ENCODE results near the gene ANKRD60. TPM values are rescaled to one million over a fixed set of nuclear protein-coding genes. Genes with fewer than 3 reads are reported as not detected.

Gene ANKRD60
- total and polyA plus RNA-seq, 2 donors (not counting 1 experiment from before 2014, with no cell fraction given): 0.27 TPM; not detected in 1

- H3K27ac Mint-ChIP-seq: no peak overlapping the region
- Histone ChIP-seq H4K20me1 (ENCODE audit: control insufficient read depth, insufficient read depth, low read length, poor library complexity, severe bottlenecking) (no peaks in the 10 kb centered on the region), H3K27ac (ENCODE audit: low read length in 2 of 2) (no peak overlapping the region), H3K36me3 (replicated peaks in 1 of 2; ENCODE audit: control extremely low read depth in 1 of 2, control insufficient read depth in 1 of 2, extremely low read depth in 1 of 2, insufficient read depth in 2 of 2, low read length in 1 of 2) (peaks cover 17 to 44% of the 10 kb centered on the region in 2 experiments), H3K79me2 (ENCODE audit: control insufficient read depth, insufficient read depth, low read length) (no peaks in the 10 kb centered on the region), H2AFZ (ENCODE audit: insufficient read depth, low read depth, low read length, poor library complexity, severe bottlenecking) (no peak overlapping the region), H3K9ac (ENCODE audit: low read length) (no peak overlapping the region), H3K4me2 (replicated peaks; ENCODE audit: low read depth, low read length, poor library complexity, severe bottlenecking) (no peak overlapping the region), H3K27me3 (replicated peaks in 1 of 4; ENCODE audit: control extremely low read depth in 1 of 4, control insufficient read depth in 3 of 4, insufficient read depth in 4 of 4, low read length in 3 of 4) (no peaks in the 10 kb centered on the region), H3K4me3 (ENCODE audit: control extremely low read depth in 1 of 5, extremely low read depth in 1 of 5, insufficient read depth in 1 of 5, low read depth in 2 of 5, low read length in 4 of 5) (no peak overlapping the region), H3K9me3 (ENCODE audit: control extremely low read depth in 1 of 3, control insufficient read depth in 2 of 3, insufficient read depth in 1 of 3, low read length in 2 of 3) (no peaks in the 10 kb centered on the region), H3K4me1 (ENCODE audit: control insufficient read depth in 2 of 2, insufficient read depth in 2 of 2, low read length in 2 of 2) (peaks cover 0 to 3% of the 10 kb centered on the region in 2 donors)
- peaks cover 8% of the 10 kb centered on the region for H3K4me1 Mint-ChIP-seq
- no peak for TF ChIP-seq CTCF (IDR thresholded peaks at IDR 0.05)
- TF ChIP-seq EZH2 (IDR thresholded peaks at IDR 0.05; ENCODE audit: borderline replicate concordance, insufficient read depth, low read depth, low read length, poor library complexity, severe bottlenecking): no peak
- H3K9me3 Mint-ChIP-seq (ENCODE audit: insufficient read depth): no peaks in the 10 kb centered on the region
- H3K4me3 Mint-ChIP-seq: no peak overlapping the region
- CTCF ChIA-PET: interaction anchor here (1.4 kb wide), 1 partner anchor 207 kb away, joined by 4 read pairs; no protein-coding TSS in a partner anchor
- no peaks in the 10 kb centered on the region for H3K27me3 Mint-ChIP-seq
- DNase-seq: no peak
- 100% methylated on average over 1 of the region's 4 CpGs for WGBS (ENCODE audit: insufficient coverage)
- ATAC-seq (ENCODE audit: low read depth): no peak
- intact Hi-C loops (cut with micrococcal nuclease): no loop called here
- POLR2A ChIA-PET: no interaction called here
Measured at GRCh38 chr20:58240471-58240870, 12.0 kb upstream of the ANKRD60 start.

- POLR2A ChIA-PET: no interaction called here
- Mint-ChIP-seq H3K4me3 (no peak overlapping the region), H3K4me1 (peaks cover 8% of the 10 kb centered on the region), H3K9me3 (ENCODE audit: insufficient read depth) (no peaks in the 10 kb centered on the region), H3K27ac (no peak overlapping the region), H3K27me3 (no peaks in the 10 kb centered on the region)
- Histone ChIP-seq H3K4me1 (ENCODE audit: control insufficient read depth in 2 of 2, insufficient read depth in 2 of 2, low read length in 2 of 2) (peaks cover 0 to 3% of the 10 kb centered on the region in 2 donors), H3K27me3 (replicated peaks in 1 of 4; ENCODE audit: control extremely low read depth in 1 of 4, control insufficient read depth in 3 of 4, insufficient read depth in 4 of 4, low read length in 3 of 4) (no peaks in the 10 kb centered on the region), H2AFZ (ENCODE audit: insufficient read depth, low read depth, low read length, poor library complexity, severe bottlenecking) (no peak overlapping the region), H3K27ac (ENCODE audit: low read length in 2 of 2) (no peak overlapping the region), H3K9ac (ENCODE audit: low read length) (no peak overlapping the region), H3K9me3 (ENCODE audit: control extremely low read depth in 1 of 3, control insufficient read depth in 2 of 3, insufficient read depth in 1 of 3, low read length in 2 of 3) (no peaks in the 10 kb centered on the region), H3K79me2 (ENCODE audit: control insufficient read depth, insufficient read depth, low read length) (no peaks in the 10 kb centered on the region), H3K4me2 (replicated peaks; ENCODE audit: low read depth, low read length, poor library complexity, severe bottlenecking) (no peak overlapping the region), H4K20me1 (ENCODE audit: control insufficient read depth, insufficient read depth, low read length, poor library complexity, severe bottlenecking) (no peaks in the 10 kb centered on the region), H3K36me3 (replicated peaks in 1 of 2; ENCODE audit: control extremely low read depth in 1 of 2, control insufficient read depth in 1 of 2, extremely low read depth in 1 of 2, insufficient read depth in 2 of 2, low read length in 1 of 2) (peaks cover 12 to 31% of the 10 kb centered on the region in 2 experiments), H3K4me3 (ENCODE audit: control extremely low read depth in 1 of 5, extremely low read depth in 1 of 5, insufficient read depth in 1 of 5, low read depth in 2 of 5, low read length in 4 of 5) (no peak overlapping the region)
- ATAC-seq (ENCODE audit: low read depth): no peak
- CTCF ChIA-PET: interaction anchor here (0.6 to 5.1 kb wide), 4 partner anchors 28 to 1071 kb away, joined by 3 to 19 read pairs (median 5); partner anchors contain the start of gene STX16
- DNase-seq: no peak
- WGBS (ENCODE audit: insufficient coverage): 96% methylated on average over 7 of the region's 7 CpGs
- no peak for TF ChIP-seq CTCF (IDR thresholded peaks at IDR 0.05)
- no peak for TF ChIP-seq EZH2 (IDR thresholded peaks at IDR 0.05; ENCODE audit: borderline replicate concordance, insufficient read depth, low read depth, low read length, poor library complexity, severe bottlenecking)
- intact Hi-C loops (cut with micrococcal nuclease): loop anchor here (5.0 kb wide), 2 partner anchors 148 to 598 kb away; partner anchors contain the start of gene VAPB
Measured at GRCh38 chr20:58239216-58239615, 10.8 kb upstream of the ANKRD60 start.

Measured in B cell (primary cell).